Head of caudate nucleus (tissue), 42 donors: Measurements from ENCODE around the gene ARL11.
A peak's percentile ranks its signal among the peaks of the same experiment; 100 is the strongest.
"Not testable (repeated sequence)": the region's sequence is repeated elsewhere in the genome, so short reads cannot be mapped to it uniquely, and the experiment has no call there.

ENCODE experiments used
- DNase-seq, 42 donors: peaks; one replicate each; pipeline versions ENCODE4 v3.0.0 to v3.0.0-alpha.2; 2020 to 2021; ENCODE audit warnings: mixed read lengths in 7 of 42
- intact Hi-C: fragments of 100-400 bp; cut with DNase I; formaldehyde crosslinking; loops from one replicate; pipeline ENCODE4 v1.15.0; 2022

ARL11 gene

DNA sequence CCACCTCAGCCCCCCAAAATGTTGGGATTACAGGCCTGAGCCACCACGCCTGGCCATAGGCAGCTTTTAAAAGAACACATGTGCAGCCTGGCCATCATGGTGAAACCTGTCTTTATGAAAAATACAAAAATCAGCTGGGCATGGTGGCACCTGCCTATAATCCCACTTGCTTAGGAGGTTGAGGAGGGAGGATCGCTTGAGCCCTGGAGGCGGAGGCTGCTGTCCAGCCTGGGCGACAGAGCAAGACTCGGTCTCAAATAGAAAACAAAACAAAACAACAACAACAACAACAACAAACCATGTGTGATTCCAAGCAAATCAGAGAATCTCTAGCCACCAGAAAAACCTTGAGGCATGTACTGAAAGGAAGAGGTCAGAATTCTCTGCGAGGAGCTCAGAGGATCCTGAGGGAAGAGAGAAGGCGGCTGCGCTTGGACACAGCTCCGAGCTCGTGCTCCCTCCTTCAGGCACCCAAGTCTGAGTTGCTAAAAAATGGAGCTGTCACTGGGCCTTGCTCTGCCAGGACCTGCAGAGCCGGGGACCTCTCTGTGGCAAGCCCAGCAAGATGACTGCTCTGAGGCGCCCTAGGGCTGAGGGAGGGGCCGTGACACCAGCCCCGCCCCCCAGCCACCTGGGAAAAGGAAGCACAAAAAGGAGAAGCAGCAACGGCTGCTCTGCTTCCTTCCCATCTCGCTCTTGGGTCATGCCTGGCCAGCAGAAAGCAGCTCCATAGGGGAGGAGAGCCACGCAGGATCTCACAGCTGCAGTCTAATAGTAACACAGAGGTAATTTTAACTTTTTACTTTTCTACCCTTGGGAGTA is at the start of gene ARL11:
Gene ARL11, plus strand, starts transcription at position 677 of the 822 bp plus-strand sequence. CDS start 1,941 bp downstream, outside the sequence.
- intact Hi-C loops = no loop called here
- DNase-seq = peak in 38 of 42 donors; percentile 8 to 68 (median 42)

GRCh38 chr13:49579501-49579900 is 48.8 kb upstream of the ARL11 start:
- intact Hi-C loops = no loop called here
- DNase-seq = no peak

DNA sequence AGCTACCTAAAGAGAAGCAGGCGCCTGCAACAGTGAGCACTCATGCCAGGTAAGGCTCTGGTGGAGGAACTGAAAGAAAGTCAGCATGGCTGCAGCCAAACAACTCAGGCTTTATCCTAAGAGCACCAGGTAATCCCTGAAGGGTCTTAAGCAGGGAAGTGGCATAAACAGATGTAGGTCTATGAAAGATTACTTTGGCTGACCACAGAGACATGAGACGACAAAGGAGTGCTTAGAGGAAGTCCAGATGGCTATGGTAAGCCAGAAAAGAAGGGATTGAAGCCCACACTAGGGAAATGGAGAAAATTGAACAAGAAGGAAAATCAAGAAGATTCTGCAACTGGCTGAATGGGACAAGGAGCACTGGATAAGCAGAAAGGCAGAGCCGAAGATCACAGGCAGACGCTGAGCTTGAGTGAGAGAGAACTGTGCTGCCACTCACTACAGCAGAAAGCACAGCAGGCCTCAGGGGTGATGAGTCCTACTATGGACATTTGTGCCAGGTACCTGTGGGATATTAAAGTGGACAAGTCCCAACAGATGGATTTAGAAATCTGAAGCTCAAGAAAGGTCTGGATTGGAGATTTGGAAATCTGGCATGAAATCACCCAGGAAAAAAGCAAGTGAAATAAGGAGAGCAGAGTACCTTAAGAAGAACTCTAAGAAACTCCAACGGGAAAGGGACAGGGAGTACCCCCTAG is 47.2 kb upstream of the ARL11 start:
- no peak for DNase-seq
- intact Hi-C loops = no loop called here

DNA sequence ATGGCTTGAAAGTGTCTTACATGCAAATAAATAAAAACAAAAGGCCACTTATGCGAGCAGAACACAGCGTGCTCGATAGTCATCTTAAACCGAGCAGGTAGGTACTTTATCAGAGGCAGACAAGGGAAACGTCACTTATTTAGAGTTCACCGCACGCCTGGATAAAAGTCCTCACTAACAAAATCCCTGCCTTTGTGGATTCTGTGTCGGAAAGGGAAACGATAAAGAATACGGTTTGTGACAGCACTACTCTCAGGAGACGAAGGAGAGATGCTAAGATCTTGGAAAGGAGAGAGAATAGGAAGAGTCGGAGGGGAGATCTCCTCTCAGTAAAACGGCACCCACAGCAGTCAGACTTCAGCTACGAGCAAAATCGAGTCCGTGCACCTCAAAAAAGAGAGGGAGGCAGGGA is 43.5 kb upstream of the ARL11 start:
- peak in 7 of 42 donors; percentile 14 to 51 (median 19) for DNase-seq
- intact Hi-C loops = loop anchor here (5.0 kb wide), 1 partner anchor 277 kb away; no protein-coding TSS in a partner anchor

DNA sequence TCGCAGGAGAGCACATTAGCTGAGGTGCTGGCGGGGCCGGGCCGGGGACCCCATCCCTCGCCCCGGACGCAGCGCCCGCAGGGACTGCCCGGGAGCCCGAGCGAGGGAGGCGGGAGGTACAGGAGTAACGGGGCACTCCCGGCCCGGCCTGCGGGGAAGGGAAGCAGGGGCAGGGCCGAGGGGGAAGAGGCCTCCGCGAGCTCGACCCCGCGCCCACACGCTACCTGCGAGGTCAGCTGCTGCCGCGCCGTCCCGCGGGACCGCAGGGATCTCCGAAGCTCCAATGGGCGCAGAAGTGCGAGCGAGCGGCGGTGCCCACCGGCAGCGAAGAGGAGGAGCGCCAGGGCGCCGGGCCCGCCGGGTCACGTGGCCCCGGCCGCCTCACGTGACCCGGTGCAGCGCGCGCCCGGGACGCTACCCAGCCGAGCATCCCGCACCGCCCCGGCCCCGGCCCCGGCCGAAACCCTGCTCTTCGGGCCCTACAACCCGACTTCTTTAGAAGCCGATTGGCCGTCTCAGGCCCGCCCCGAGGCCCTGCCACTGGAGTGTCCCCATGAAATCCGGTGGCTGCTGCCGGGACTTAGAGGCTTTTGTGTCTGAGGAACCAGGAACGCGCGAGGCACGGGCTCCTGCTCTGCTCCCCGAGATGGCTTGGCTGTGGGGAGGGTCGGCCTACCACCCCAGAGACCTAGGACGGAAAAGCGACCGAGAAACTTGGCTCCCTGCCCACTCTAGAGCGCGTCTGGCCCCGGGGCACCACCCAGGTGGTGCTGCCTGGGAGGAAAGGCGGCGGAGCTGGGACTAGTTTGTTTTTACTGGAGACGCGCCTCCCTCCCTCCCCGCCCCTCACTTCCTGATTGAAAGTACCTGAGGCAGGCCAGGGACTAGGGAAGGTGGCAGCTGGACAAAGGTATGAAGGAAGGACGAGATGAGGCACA is 42.8 kb upstream of the ARL11 start, which contains the start of gene RCBTB1:
Gene RCBTB1, minus strand, starts transcription at position 339 of the 938 bp plus-strand sequence. CDS start 18,279 bp downstream, outside the sequence.
- peak; percentile 26 to 84 (median 68) for DNase-seq
- intact Hi-C loops = loop anchor here (5.0 kb wide), 1 partner anchor 278 kb away; no protein-coding TSS in a partner anchor

DNA sequence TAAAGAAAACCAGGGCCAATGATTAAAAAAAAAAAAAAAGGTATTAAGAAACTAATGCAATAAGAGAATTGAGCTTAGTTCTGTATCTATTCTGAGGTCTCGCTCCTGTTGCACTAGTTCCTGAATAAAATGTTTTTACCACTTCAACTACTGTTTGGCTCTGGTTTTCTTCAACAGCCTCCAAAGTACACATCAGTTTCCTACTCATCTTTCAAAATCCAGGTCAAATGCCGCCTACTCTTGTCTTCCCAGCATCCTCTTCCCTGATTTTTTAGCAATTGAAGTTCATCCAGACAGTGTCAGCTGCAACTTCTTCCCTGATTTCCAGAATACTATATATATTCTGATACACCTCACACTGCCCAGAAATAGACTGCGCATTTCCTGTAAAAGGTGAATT is 41.6 kb upstream of the ARL11 start:
- intact Hi-C loops = loop anchor here (5.0 kb wide), 1 partner anchor 279 kb away; no protein-coding TSS in a partner anchor
- DNase-seq = peak in 19 of 42 donors; percentile 10 to 71 (median 42)

DNA sequence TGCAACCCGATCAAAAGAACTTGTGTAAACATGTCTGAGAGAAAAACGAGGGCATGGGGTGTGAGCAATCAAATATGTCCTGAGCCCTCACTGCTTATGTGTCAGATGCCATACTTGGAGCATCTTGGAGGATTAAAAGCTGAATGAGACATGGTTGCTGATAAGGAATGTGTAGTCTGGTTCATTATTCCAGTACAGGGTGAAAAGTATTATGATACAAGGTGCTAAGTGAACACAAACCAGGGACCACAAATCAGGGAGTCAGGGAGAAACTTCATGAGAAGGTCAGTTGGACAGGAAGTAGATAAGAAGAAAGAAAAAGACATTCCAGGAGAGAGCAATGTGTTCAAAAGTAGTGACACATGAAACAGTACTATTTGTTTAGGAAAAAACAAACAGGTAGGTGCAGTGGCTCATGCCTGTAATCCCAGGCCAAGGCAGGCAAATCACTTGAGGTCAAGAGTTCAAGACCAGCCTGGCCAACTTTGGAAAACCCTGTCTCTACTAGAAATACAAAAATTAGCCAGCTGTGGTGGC is 40.9 kb upstream of the ARL11 start:
- DNase-seq = no peak
- intact Hi-C loops = loop anchor here (5.0 kb wide), 1 partner anchor 280 kb away; no protein-coding TSS in a partner anchor

DNA sequence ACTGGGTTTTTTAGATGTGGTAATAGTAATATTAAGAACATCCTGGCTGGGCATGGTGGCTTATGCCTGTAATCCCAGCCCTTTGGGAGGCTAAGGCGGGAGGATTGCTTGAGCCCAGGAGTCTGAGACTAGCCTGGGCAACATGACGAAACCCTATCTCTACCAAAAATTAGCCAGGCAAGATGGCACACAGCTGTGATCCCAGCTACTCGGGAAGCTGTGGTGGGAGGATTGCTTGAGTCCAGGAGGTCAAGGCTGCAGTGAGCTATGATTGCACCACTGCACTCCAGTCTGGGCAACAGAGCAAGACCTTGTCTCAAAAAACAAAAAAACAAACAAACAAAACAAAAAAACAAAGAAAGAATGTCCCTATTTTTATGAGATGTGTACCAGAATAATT is 37.6 kb upstream of the ARL11 start:
- intact Hi-C loops, DNase-seq: not testable (repeated sequence)

GRCh38 chr13:49593876-49594275 is 34.4 kb upstream of the ARL11 start:
- DNase-seq, intact Hi-C loops: not testable (repeated sequence)

DNA sequence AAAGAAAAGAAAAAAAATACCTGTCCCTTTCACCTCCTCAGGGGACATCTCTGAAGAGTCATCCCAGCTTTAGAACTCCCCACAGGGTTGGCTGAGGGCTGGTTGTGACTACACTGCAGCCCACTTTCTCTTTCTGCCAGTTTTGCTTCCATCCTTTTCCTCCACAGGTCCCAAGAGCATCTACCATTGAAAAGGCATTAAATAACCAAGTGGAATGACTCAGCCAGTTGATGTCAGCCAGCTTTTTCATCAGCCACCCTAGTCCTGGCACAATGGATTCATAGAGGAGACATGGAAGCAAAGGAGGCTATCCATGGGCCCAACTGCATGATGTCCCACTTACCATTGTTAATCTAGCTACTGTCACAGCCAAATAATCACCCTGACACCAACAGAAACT is 33.7 kb upstream of the ARL11 start:
- no peak for DNase-seq
- intact Hi-C loops = no loop called here

- DNase-seq = no peak
- intact Hi-C loops = no loop called here
Measured at GRCh38 chr13:49596221-49596620, 32.1 kb upstream of the ARL11 start.

- DNase-seq = no peak
- intact Hi-C loops = no loop called here
Measured at GRCh38 chr13:49597043-49597641, 31.2 kb upstream of the ARL11 start.

DNA sequence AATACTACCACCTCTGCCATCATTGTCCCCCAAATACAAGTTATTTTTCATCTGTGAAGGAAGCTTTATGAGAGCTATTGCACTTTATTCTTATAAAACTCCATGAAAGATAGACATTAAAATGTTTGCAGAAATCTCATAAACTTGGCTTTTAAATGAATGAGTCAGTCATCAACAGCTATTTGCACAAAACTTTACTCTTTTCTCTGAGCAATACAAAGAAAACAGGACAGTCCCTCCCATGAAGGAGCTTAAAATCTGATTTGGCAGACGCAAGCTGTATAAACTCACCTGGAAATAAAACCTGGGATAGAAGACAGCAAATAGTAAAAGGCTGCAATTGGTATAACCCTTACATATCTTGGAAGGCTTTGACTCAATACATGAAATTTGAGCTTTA is 26.3 kb upstream of the ARL11 start:
- DNase-seq = no peak
- intact Hi-C loops = loop anchor here (10.0 kb wide), 1 partner anchor 107 kb away; the partner anchor contains the start of gene PHF11

- intact Hi-C loops = loop anchor here (10.0 kb wide), 1 partner anchor 108 kb away; the partner anchor contains the start of gene PHF11
- DNase-seq = peak in 1 of 42 donors; percentile 24
Measured at GRCh38 chr13:49602615-49603014, 25.7 kb upstream of the ARL11 start.

- no peak for DNase-seq
- intact Hi-C loops = loop anchor here (10.0 kb wide), 1 partner anchor 110 kb away; the partner anchor contains the start of gene PHF11
Measured at GRCh38 chr13:49604570-49604969, 23.7 kb upstream of the ARL11 start.

DNA sequence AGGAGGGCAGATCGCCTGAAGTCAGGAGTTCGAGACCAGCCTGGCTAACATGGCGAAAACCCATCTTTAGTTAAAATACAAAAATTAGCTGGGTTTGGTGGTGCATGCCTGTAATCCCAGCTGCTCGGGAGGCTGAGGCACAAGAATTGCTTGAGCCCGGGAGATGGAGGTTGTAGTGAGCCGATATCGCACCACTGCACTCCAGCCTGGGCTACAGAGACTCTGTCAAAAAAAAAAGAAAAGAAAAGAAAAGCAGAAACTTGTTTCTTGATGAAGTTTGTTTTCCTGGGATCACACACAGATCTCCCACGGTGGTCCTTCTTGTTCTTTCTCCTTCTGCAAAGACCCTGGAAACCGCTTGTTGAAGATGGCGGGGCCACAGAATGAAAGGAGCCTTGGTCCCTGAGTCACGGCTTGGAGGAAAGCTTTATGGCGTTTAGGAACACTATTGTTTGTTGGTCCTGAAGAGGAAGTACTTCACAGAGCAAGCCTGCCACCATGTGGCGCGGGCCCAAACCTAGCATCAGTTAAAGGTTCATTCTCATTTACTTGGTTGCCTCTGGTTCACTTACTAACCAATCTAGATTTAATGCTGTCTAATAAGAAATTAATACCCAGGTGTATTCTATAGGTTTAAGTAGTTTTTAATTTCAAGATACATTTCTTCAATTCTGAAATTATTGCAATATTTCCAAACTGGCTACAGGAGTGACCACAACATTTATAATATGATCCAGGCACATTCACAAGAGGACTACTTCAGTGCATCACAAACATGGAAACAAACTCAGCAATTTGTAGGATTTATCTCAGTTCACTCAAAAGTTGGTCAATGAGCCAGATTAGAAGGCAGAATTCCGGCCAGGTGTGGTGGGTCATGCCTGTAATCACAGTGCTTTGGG is 21.3 kb upstream of the ARL11 start:
- peak; percentile 81 to 96 (median 91) for DNase-seq
- intact Hi-C loops = loop anchor here (5.0 to 10.0 kb wide), 2 partner anchors 112 to 305 kb away; partner anchors contain the start of gene PHF11

DNA sequence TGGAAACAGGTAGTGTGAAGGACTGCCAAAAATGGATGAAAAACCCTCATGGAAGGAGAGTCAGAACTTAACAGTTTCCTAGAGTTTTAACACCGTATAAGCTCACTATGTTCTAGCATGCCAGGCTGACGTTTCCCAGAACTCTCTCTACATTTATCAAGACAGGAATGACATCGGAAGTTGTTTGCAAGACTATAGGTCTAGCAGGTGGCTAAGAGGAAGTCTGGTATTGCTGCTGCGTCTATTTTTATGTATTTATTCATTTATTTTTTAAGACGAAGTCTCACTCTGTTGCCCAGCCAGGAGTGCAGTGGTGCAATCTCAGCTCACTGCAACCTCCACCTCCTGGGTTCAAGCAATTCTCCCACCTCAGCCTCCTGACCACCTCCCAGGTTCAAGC is 20.5 kb upstream of the ARL11 start:
- DNase-seq = no peak
- intact Hi-C loops = loop anchor here (5.0 to 10.0 kb wide), 2 partner anchors 113 to 305 kb away; partner anchors contain the start of gene PHF11
